Ishikawa (cell line): ENCODE measurements around the gene ETV3.

ENCODE experiments used
- CEBPB ChIP-seq: IDR thresholded peaks from 2 replicates; pipeline ENCODE4 v1.6.1; 2012
- CREB1 ChIP-seq: IDR thresholded peaks from 2 replicates; pipeline ENCODE4 v1.6.1; 2012; ENCODE audit warnings: low read depth
- EGR1 ChIP-seq: IDR thresholded peaks from 2 replicates; pipeline ENCODE4 v1.6.1; 2012
- EP300 ChIP-seq: IDR thresholded peaks from 2 replicates; pipeline ENCODE4 v1.6.1; 2012; ENCODE audit warnings: borderline replicate concordance
- FOXM1 ChIP-seq: IDR thresholded peaks from 2 replicates; pipeline ENCODE4 v1.6.1; 2012; ENCODE audit warnings: low read depth, borderline replicate concordance
- NFIC ChIP-seq: IDR thresholded peaks from 2 replicates; pipeline ENCODE4 v1.6.1; 2012
- RAD21 ChIP-seq: IDR thresholded peaks from 2 replicates; pipeline ENCODE4 v1.6.1; 2012; ENCODE audit warnings: low read depth
- TAF1 ChIP-seq: IDR thresholded peaks from 2 replicates; pipeline ENCODE4 v1.6.1; 2012; ENCODE audit warnings: low read depth, mild to moderate bottlenecking
- TCF12 ChIP-seq: IDR thresholded peaks from 2 replicates; pipeline ENCODE4 v1.6.1; 2012; ENCODE audit warnings: low read depth
- TEAD4 ChIP-seq: IDR thresholded peaks from 2 replicates; pipeline ENCODE4 v1.6.1; 2012
- YY1 ChIP-seq: IDR thresholded peaks from 2 replicates; pipeline ENCODE4 v1.6.1; 2012; ENCODE audit warnings: low read depth
- ZBTB7A ChIP-seq: IDR thresholded peaks from 2 replicates; pipeline ENCODE4 v1.6.1; 2012; ENCODE audit warnings: low read depth
- TF ChIP-seq, protein P1 (sequence below): IDR thresholded peaks from 2 replicates; pipeline ENCODE4 v1.6.1; 2012; ENCODE audit warnings: low read depth, mild to moderate bottlenecking
- TF ChIP-seq, protein P2 (sequence below): IDR thresholded peaks from 2 replicates; pipeline ENCODE4 v1.6.1; 2012
- TF ChIP-seq, protein P3 (sequence below): IDR thresholded peaks from 2 replicates; pipeline ENCODE4 v1.6.1; 2012

Gene ETV3

DNA sequence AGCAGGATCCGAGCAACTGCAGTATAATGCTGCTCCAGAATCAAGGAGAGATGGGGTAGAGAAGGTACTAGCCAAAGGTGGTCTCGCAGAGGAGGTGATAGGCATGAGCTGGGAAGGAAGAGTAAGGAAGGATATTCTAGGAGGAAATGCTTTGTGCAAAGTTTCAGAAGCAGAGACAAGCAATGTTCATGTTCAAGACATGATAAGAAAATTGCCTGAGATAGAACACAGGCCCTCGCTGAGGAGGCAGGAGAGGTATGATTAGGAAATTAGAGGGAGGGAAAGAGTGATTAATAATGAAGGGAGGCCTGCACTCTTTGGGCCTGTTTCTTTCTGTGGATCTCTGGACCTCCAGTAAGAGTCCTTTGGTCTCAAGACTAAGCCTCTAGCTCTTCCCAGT is 12.9 kb upstream of the ETV3 start:
- TF ChIP-seq NFIC (no peak), FOXM1 (no peak), RAD21 (no peak), ZBTB7A (no peak), CREB1 (no peak), TCF12 (no peak), TAF1 (no peak), EP300 (no peak), YY1 (no peak), TEAD4 (no peak), CEBPB (no peak), EGR1 (no peak)
- TF ChIP-seq, protein P1, sequence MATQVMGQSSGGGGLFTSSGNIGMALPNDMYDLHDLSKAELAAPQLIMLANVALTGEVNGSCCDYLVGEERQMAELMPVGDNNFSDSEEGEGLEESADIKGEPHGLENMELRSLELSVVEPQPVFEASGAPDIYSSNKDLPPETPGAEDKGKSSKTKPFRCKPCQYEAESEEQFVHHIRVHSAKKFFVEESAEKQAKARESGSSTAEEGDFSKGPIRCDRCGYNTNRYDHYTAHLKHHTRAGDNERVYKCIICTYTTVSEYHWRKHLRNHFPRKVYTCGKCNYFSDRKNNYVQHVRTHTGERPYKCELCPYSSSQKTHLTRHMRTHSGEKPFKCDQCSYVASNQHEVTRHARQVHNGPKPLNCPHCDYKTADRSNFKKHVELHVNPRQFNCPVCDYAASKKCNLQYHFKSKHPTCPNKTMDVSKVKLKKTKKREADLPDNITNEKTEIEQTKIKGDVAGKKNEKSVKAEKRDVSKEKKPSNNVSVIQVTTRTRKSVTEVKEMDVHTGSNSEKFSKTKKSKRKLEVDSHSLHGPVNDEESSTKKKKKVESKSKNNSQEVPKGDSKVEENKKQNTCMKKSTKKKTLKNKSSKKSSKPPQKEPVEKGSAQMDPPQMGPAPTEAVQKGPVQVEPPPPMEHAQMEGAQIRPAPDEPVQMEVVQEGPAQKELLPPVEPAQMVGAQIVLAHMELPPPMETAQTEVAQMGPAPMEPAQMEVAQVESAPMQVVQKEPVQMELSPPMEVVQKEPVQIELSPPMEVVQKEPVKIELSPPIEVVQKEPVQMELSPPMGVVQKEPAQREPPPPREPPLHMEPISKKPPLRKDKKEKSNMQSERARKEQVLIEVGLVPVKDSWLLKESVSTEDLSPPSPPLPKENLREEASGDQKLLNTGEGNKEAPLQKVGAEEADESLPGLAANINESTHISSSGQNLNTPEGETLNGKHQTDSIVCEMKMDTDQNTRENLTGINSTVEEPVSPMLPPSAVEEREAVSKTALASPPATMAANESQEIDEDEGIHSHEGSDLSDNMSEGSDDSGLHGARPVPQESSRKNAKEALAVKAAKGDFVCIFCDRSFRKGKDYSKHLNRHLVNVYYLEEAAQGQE, result no peak
- TF ChIP-seq, protein P2, sequence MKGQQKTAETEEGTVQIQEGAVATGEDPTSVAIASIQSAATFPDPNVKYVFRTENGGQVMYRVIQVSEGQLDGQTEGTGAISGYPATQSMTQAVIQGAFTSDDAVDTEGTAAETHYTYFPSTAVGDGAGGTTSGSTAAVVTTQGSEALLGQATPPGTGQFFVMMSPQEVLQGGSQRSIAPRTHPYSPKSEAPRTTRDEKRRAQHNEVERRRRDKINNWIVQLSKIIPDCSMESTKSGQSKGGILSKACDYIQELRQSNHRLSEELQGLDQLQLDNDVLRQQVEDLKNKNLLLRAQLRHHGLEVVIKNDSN, result no peak
- TF ChIP-seq, protein P3, sequence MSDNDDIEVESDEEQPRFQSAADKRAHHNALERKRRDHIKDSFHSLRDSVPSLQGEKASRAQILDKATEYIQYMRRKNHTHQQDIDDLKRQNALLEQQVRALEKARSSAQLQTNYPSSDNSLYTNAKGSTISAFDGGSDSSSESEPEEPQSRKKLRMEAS, result no peak

DNA sequence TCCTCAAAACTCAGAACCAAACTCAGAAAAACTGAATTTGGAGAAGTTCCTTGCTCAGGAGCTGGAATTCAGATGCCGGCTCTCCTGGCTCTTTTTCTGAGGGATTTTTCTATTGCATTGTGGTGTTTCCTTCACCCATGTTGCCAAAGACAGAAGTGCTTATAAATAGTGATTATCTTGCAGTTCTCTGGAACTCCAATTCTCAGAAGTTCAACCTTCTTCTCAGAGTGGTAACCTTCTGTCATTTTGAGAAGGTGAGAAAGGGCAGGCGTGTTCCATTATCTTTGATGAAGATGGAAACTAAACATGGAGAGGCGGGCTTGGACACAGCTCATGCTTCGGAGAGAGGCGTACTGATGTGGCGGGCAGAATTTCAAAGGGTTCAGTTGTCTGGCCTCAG is 12.4 kb upstream of the ETV3 start:
- TF ChIP-seq, protein P3, result no peak
- TF ChIP-seq, protein P1, result no peak
- TF ChIP-seq RAD21, result no peak
- TF ChIP-seq FOXM1, result no peak
- TF ChIP-seq TAF1, result no peak

DNA sequence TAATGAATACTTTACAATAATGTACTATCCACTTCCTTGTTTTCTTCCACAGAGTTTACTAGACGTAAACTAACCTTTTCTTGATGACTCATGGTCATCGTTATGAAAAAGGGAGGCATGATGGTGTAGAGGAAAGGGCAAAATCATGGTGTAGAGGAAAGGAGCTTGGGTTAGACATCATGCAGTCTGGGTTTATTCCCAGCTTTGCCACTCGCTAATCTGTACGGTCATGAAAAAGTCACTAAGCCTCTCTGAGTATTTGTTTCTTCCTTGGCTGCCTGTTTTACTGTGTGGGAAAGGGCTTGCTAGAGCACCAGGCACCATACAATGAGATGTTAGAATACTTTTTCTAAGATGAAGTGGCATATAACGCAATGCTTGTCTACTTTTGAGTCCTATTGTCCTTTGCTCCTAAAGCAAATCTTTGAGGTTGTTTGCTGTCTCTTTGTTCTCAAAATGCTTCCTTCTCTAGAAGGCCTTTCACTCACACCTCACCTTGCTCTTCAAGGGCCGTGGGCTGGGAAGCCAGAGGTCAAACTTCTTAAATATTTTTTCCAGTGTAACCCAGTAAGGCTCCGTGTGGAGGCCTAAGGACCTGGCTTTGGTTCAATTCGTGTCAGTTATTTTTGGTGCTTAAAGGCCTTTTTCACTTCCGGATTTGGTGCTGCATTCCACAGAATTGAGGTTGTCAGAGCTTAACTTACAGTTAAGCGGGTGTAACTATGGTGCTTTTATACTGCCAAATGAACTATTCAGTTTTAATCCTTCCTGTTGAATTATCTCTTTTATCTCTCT is 9.9 kb upstream of the ETV3 start:
- TF ChIP-seq, protein P3, result no peak
- TF ChIP-seq, protein P2, result no peak

DNA sequence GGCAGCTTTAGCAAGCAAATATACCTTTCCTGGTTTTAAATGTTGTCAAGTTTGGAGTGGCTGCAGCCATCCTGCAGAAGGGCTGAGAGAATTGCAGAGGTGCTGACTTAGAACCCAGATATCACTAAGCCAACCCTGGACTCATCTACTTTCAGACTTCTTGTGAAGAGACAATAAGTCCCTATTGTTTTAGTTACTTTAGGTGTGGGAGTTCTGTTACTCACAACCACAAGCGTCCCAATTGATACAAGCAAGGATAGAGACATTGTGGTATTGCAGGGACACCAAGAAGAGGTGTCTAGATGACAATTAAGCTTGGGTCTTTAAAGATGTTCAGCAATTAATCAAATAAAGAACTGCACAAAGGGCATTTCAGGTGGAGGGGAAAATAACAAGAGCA is 8.8 kb upstream of the ETV3 start:
- TF ChIP-seq, protein P3, result no peak
- TF ChIP-seq FOXM1 (no peak), RAD21 (no peak), TAF1 (no peak), CREB1 (no peak), EP300 (no peak), YY1 (no peak), ZBTB7A (no peak), TEAD4 (no peak), TCF12 (no peak)
- TF ChIP-seq, protein P2, result no peak
- TF ChIP-seq, protein P1, result no peak
